Keratinocyte (primary cell): Measurements from ENCODE around the gene CREB5.

Experiments
- EZH2 ChIP-seq: IDR thresholded peaks from one replicate; pipeline ENCODE4 v1.6.1; 2012; ENCODE audit warnings: inconsistent platforms, mild to moderate bottlenecking, low read length, moderate library complexity
- TF ChIP-seq, protein P1 (sequence below), 3 experiments: IDR thresholded peaks in 1 of 3; conservative IDR thresholded peaks in 1 of 3; optimal IDR thresholded peaks in 1 of 3; 2 replicates in 2 of 3; 3 replicates in 1 of 3; pipeline versions ENCODE3 to v1.5.1; 2011; ENCODE audit warnings: low read length in 3 of 3, mild to moderate bottlenecking in 3 of 3, moderate library complexity in 2 of 3, control low read depth in 1 of 3, inconsistent platforms in 1 of 3; ENCODE audit not compliant: insufficient read depth in 2 of 3; ENCODE audit errors: extremely low read depth in 1 of 3

DNA sequence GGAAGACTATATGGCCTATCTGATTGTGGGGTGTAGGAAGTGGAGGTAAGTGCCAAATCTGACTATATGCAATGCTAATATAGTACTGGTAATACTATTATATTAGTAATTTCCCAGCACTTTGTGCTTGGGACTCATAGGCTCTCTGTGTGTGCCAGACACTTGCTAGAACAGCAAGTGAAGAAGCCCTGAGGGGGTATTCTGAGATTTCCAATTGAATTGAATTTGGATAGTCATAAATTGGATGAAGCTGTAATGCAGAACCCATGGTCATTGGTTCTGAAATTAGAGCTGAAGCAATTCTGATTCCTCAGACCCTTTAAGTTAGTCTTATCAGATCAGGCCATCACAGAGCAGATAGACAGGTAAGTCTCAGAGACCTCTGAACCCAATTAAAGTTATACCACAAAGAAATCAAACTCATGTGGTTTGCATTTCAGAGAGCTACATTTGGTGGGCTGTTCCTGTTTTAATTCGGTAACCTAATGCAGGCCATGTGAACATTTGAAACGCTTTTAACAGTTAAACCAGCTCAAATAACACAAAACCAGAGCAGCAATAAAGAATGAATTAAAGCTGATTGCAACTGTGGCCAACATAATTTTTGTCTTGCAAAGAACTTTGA lies 179.5 kb downstream of the CREB5 start:
- TF ChIP-seq, protein P1, sequence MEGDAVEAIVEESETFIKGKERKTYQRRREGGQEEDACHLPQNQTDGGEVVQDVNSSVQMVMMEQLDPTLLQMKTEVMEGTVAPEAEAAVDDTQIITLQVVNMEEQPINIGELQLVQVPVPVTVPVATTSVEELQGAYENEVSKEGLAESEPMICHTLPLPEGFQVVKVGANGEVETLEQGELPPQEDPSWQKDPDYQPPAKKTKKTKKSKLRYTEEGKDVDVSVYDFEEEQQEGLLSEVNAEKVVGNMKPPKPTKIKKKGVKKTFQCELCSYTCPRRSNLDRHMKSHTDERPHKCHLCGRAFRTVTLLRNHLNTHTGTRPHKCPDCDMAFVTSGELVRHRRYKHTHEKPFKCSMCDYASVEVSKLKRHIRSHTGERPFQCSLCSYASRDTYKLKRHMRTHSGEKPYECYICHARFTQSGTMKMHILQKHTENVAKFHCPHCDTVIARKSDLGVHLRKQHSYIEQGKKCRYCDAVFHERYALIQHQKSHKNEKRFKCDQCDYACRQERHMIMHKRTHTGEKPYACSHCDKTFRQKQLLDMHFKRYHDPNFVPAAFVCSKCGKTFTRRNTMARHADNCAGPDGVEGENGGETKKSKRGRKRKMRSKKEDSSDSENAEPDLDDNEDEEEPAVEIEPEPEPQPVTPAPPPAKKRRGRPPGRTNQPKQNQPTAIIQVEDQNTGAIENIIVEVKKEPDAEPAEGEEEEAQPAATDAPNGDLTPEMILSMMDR (optimal IDR thresholded peaks at IDR 0.05 in 1 of 3, IDR thresholded peaks at IDR 0.05 in 1 of 3, conservative IDR thresholded peaks at IDR 0.05 in 1 of 3; ENCODE audit: extremely low read depth in 1 of 3, insufficient read depth in 2 of 3, low read length in 3 of 3) = no peak
- no peak for TF ChIP-seq EZH2
